Lung (tissue), 12 donors: ENCODE data around the gene FCER2. TPM values are rescaled to one million over a fixed set of nuclear protein-coding genes. Genes with fewer than 3 reads are reported as not detected.
"Not testable (repeated sequence)": the region's sequence is repeated elsewhere in the genome, so short reads cannot be mapped to it uniquely, and the experiment has no call there.

Experiments used
- ATAC-seq: fragments of 200-7000 bp; cut with Tn5 transposase; one replicate; pipeline ENCODE4 v1.9.1; 2020; ENCODE audit warnings: moderate number of reproducible peaks; ENCODE audit not compliant: insufficient read depth, low FRiP score
- DNase-seq, 3 donors: peaks; one replicate each; pipeline ENCODE4 v3.0.0-alpha.2; 2013 to 2017
- H3K27ac ChIP-seq, 2 donors: one replicate each; pipeline ENCODE4 v1.5.1; 2013; ENCODE audit warnings: mild to moderate bottlenecking in 2 of 2, moderate library complexity in 2 of 2, control low read depth in 1 of 2, inconsistent platforms in 1 of 2, low read depth in 1 of 2, low read length in 1 of 2
- H3K27me3 ChIP-seq, 3 donors: one replicate each; pipeline ENCODE4 v1.5.1; 2013; ENCODE audit warnings: low read length in 2 of 3; ENCODE audit not compliant: control insufficient read depth in 3 of 3, insufficient read depth in 3 of 3
- H3K36me3 ChIP-seq, 4 donors: one replicate each; pipeline ENCODE4 v1.5.1; 2013; ENCODE audit warnings: low read length in 4 of 4, mild to moderate bottlenecking in 1 of 4, moderate library complexity in 1 of 4; ENCODE audit not compliant: control insufficient read depth in 4 of 4, insufficient read depth in 4 of 4
- H3K4me1 ChIP-seq, 5 donors: one replicate each; pipeline ENCODE4 v1.5.1; 2013; ENCODE audit warnings: low read length in 5 of 5, mild to moderate bottlenecking in 2 of 5, moderate library complexity in 1 of 5; ENCODE audit not compliant: control insufficient read depth in 5 of 5, insufficient read depth in 5 of 5
- H3K4me3 ChIP-seq: one replicate; pipeline ENCODE4 v1.5.1; 2013; ENCODE audit warnings: mild to moderate bottlenecking, control low read depth, moderate library complexity
- H3K9ac ChIP-seq, 2 donors: one replicate each; pipeline ENCODE4 v1.5.1; 2013; ENCODE audit warnings: low read length in 2 of 2, control low read depth in 1 of 2; ENCODE audit not compliant: insufficient read depth in 1 of 2
- H3K9me3 ChIP-seq, 4 donors: one replicate each; pipeline ENCODE4 v1.5.1; 2013; ENCODE audit warnings: low read length in 3 of 4, mild to moderate bottlenecking in 1 of 4, moderate library complexity in 1 of 4; ENCODE audit not compliant: control insufficient read depth in 4 of 4, insufficient read depth in 3 of 4
- CTCF ChIP-seq: IDR thresholded peaks from 2 replicates; pipeline ENCODE4 v1.5.1; 2012; ENCODE audit warnings: mild to moderate bottlenecking; ENCODE audit errors: control extremely low read depth, extremely low read depth
- WGBS, 2 donors: extraction: QIAGEN DNeasy Blood & Tissue Kit; methylation state at CpG; one replicate each; pipeline ENCODE4 v1.1.7; 2013; 5-methylcytosine and 5-hydroxymethylcytosine counted together
- polyA plus RNA-seq, 2 donors: library from polyadenylated mRNA; stranded (reverse); fragments of 200-250 nt; gene quantifications; one replicate each; pipeline ENCODE4 v1.2.1, GENCODE V29; 2013
- total RNA-seq, 2 donors: library from RNA; depleted of rRNA in 1 of 2; stranded (reverse); fragments of >200 nt in 1 of 2; gene quantifications; one replicate each; pipeline ENCODE4 v1.2.1, GENCODE V29; 2014 to 2021
- donor health status: control.
- donor health status: control.
- donor health status: Bipolar disorder and iron deficiency.
- donor health status: healthy.
- donor health status: DM: yes; HTN: yes; CAD: no.

The FCER2 gene
- total and polyA plus RNA-seq, 4 donors: 0.37 to 1.2 (median 0.45) TPM

- H3K4me1 ChIP-seq: no peaks in the 10 kb centered on the region
- no peaks in the 10 kb centered on the region for H3K36me3 ChIP-seq
- DNase-seq (no peak), ATAC-seq (no peak)
- no peak overlapping the region for H3K4me3 ChIP-seq
- H3K9me3 ChIP-seq: no peaks in the 10 kb centered on the region
- no peak overlapping the region for H3K9ac ChIP-seq
- no peaks in the 10 kb centered on the region for H3K27me3 ChIP-seq
- WGBS, 2 donors: 71 to 74% methylated on average over 2 of the region's 2 CpGs
- TF ChIP-seq CTCF: no peak
- H3K27ac ChIP-seq: no peak overlapping the region
Observed at GRCh38 chr19:7748171-7748570, 46.2 kb upstream of the FCER2 start.

- no peak within 1 kb of the TSS for H3K4me3 ChIP-seq
- H3K4me1 ChIP-seq: no peaks in the 10 kb centered on the region
- H3K27ac ChIP-seq: no peak within 1 kb of the TSS
- DNase-seq: no peak
- 71 to 74% methylated on average over 7 of the region's 7 CpGs for WGBS, 2 donors
- H3K9me3 ChIP-seq: no peaks in the 10 kb centered on the region
- no peaks in the 10 kb centered on the region for H3K36me3 ChIP-seq
- no peak for ATAC-seq
- no peak for TF ChIP-seq CTCF
- no peak within 1 kb of the TSS for H3K9ac ChIP-seq
- H3K27me3 ChIP-seq: no peaks in the 10 kb centered on the region
Observed at GRCh38 chr19:7746903-7747884, 45.3 kb upstream of the FCER2 start, which contains the start of gene CD209. CD209 (minus strand) TSS chr19:7747534; CDS start chr19:7747511, 23 bp downstream.

GRCh38 chr19:7746306-7746705 is 44.4 kb upstream of the FCER2 start:
- not testable (repeated sequence) for H3K27ac ChIP-seq, H3K4me3 ChIP-seq, DNase-seq, H3K27me3 ChIP-seq, H3K4me1 ChIP-seq, H3K36me3 ChIP-seq, H3K9me3 ChIP-seq, H3K9ac ChIP-seq, ATAC-seq
- 87 to 100% methylated on average over 4 of the region's 4 CpGs for WGBS, 2 donors

GRCh38 chr19:7744871-7745650 is 43.1 kb upstream of the FCER2 start:
- no peaks in the 10 kb centered on the region for H3K36me3 ChIP-seq
- no peak overlapping the region for H3K27ac ChIP-seq
- no peak for TF ChIP-seq CTCF
- no peaks in the 10 kb centered on the region for H3K9me3 ChIP-seq
- no peak overlapping the region for H3K4me3 ChIP-seq
- 77 to 83% methylated on average over 12 of the region's 12 CpGs for WGBS, 2 donors
- H3K4me1 ChIP-seq: no peaks in the 10 kb centered on the region
- DNase-seq (no peak), ATAC-seq (no peak)
- H3K27me3 ChIP-seq: peaks cover 0 to 2% (median 0%) of the 10 kb centered on the region in 3 donors
- H3K9ac ChIP-seq: no peak overlapping the region
